GM23248 (cell line): ENCODE data around the gene SLC10A7. TPM values are rescaled to one million over a fixed set of nuclear protein-coding genes. Genes with fewer than 3 reads are reported as not detected.

Source experiments
- DNase-seq: peaks from one replicate; pipeline ENCODE4 v3.0.0-alpha.2; 2015
- H2AFZ ChIP-seq: fragments of 200-600 bp; sonication (generic); 2 replicates; pipeline ENCODE4 v1.6.1; 2016; ENCODE audit warnings: antibody characterized with exemption
- H3F3A ChIP-seq: fragments of 200-600 bp; sonication (generic); 2 replicates; pipeline ENCODE4 v1.6.1; 2016; ENCODE audit warnings: mild to moderate bottlenecking, antibody characterized with exemption, mixed run types; ENCODE audit not compliant: insufficient read depth
- H3K27ac ChIP-seq: fragments of 200-600 bp; sonication (generic); 2 replicates; pipeline ENCODE4 v1.5.1; 2016; ENCODE audit warnings: mild to moderate bottlenecking
- H3K27me3 ChIP-seq: fragments of 200-600 bp; sonication (generic); replicated peaks from 2 replicates; pipeline ENCODE4 v1.6.1; 2016; ENCODE audit warnings: mild to moderate bottlenecking; ENCODE audit not compliant: insufficient read depth
- H3K36me3 ChIP-seq: fragments of 200-600 bp; sonication (generic); 2 replicates; pipeline ENCODE4 v1.6.1; 2016; ENCODE audit warnings: low read depth, mild to moderate bottlenecking
- H3K4me1 ChIP-seq: fragments of 200-600 bp; sonication (generic); 2 replicates; pipeline ENCODE4 v1.6.1; 2016; ENCODE audit warnings: mild to moderate bottlenecking; ENCODE audit not compliant: insufficient read depth
- H3K4me2 ChIP-seq: fragments of 200-600 bp; sonication (generic); one replicate; pipeline ENCODE4 v1.6.1; 2016; ENCODE audit warnings: mild to moderate bottlenecking; ENCODE audit not compliant: unreplicated experiment
- H3K4me3 ChIP-seq: fragments of 200-600 bp; sonication (generic); 2 replicates; pipeline ENCODE4 v1.5.1; 2016; ENCODE audit warnings: mild to moderate bottlenecking
- H3K79me2 ChIP-seq: fragments of 200-600 bp; sonication (generic); 2 replicates; pipeline ENCODE4 v1.6.1; 2016; ENCODE audit warnings: mild to moderate bottlenecking; ENCODE audit not compliant: insufficient read depth
- H3K9ac ChIP-seq: fragments of 200-600 bp; sonication (generic); 2 replicates; pipeline ENCODE4 v1.6.1; 2016; ENCODE audit warnings: mild to moderate bottlenecking
- H3K9me2 ChIP-seq: fragments of 200-600 bp; sonication (generic); 2 replicates; pipeline ENCODE4 v1.6.1; 2016; ENCODE audit warnings: mixed run types, mild to moderate bottlenecking, moderate library complexity; ENCODE audit not compliant: insufficient read depth
- H3K9me3 ChIP-seq: fragments of 200-600 bp; sonication (generic); one replicate; pipeline ENCODE4 v1.6.1; 2017; ENCODE audit warnings: low read depth
- H4K20me1 ChIP-seq: fragments of 200-600 bp; sonication (generic); 2 replicates; pipeline ENCODE4 v1.6.0; 2016; ENCODE audit not compliant: insufficient read depth
- EZH2 ChIP-seq: fragments of 200-600 bp; sonication (generic); IDR thresholded peaks from 2 replicates; pipeline ENCODE4 v1.6.1; 2018; ENCODE audit warnings: antibody characterized with exemption, mild to moderate bottlenecking; ENCODE audit not compliant: insufficient read depth, poor library complexity, severe bottlenecking
- EZH2phosphoT487 ChIP-seq: fragments of 200-600 bp; sonication (generic); IDR thresholded peaks from 2 replicates; pipeline ENCODE4 v1.6.1; 2018; ENCODE audit warnings: antibody characterized with exemption, moderate library complexity, mild to moderate bottlenecking, low read depth; ENCODE audit not compliant: insufficient read depth
- WGBS, 2 experiments: methylation state at CpG; one replicate each; pipeline ENCODE4 v1.1.6; 2015 to 2017; ENCODE audit warnings: low lambda C conversion rate in 2 of 2, low coverage in 1 of 2; ENCODE audit errors: missing lambda C conversion rate in 2 of 2; 5-methylcytosine and 5-hydroxymethylcytosine counted together
- in situ Hi-C: fragments of 300-500 bp; cut with MboI; formaldehyde crosslinking; loops from 2 replicates; pipeline ENCODE4 v1.15.0; 2020
- polyA plus RNA-seq: library from polyadenylated mRNA; unstranded; fragments of >200 nt; fragmentation: Nextera tagmentation; extraction: Ambion mirVana; gene quantifications from 2 replicates; pipeline ENCODE4 v1.2.1, GENCODE V29; 2016
- total RNA-seq: library from RNA; depleted of rRNA; stranded (reverse); fragments of >200 nt; shearing (Covaris generic); gene quantifications from 2 replicates; pipeline ENCODE4 v1.2.3, GENCODE V29; 2014

SLC10A7 gene
- total and polyA plus RNA-seq, 2 experiments from 2014 or later: 4.5 to 8.1 TPM

DNA sequence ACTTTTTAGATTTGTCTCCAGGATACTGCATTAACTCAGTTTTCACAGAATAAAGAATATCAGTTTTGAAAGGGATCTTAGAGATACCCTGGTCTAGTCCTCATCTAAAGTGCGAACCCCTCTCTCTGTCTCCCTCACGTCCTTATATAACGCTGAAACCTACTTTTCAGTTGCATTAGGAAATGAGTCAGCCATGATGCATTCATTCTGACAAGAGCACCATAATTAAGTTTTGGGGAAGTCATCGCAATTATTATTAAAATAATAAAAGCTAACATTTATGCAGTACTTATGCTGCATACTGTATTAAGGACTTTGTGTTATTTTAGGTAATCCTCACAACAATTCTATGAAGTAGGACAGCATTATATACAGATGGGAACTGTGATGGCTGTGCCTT is 191.3 kb downstream of the SLC10A7 start:
- DNase-seq: peak; percentile 69
- H3K36me3 ChIP-seq: no peaks in the 10 kb centered on the region

DNA sequence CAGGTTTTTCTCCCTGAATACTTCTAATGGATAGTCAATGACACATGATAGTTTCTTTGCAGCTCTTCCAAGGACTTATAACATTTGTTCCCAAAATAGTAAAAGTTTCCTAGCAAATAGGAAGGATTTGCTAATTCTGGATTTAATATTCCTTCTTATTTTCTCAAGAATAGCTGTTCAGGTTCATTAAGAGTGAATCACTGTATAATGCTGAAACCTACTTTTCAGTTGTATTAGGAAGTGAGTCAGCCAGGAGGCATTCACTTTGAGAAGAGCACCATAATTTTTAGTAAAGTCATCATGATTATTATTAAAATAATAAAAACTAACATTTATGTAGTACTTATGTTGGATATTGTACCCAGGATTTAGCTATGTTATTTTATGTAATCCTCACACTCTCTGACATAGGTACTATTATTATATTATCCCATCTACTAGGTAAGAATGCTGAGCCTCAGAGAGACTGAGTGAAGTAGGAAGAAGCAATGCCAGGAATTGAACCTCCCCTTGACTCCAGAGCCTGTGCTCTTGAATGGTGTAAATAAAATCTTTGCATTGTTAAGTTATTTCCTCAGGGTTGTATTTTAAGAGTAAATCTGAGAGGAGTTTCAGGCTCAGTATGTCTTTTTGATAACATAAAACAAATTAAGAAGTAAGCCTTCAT is 192.6 kb downstream of the SLC10A7 start:
- Histone ChIP-seq H3K9me2 (no peaks in the 10 kb centered on the region), H2AFZ (no peak overlapping the region), H3K4me2 (peak overlapping the region; percentile 16), H3K4me1 (peaks cover 40% of the 10 kb centered on the region), H3K27ac (peak overlapping the region; percentile 76), H3K79me2 (no peaks in the 10 kb centered on the region), H3K4me3 (no peak overlapping the region; the same call in 1 of the 2 replicates), H4K20me1 (no peaks in the 10 kb centered on the region), H3K9me3 (no peaks in the 10 kb centered on the region), H3K36me3 (no peaks in the 10 kb centered on the region), H3F3A (peaks cover 31% of the 10 kb centered on the region), H3K9ac (peak overlapping the region; percentile 31; the same call in 1 of the 2 replicates), H3K27me3 (no peaks in the 10 kb centered on the region)
- in situ Hi-C loops: loop anchor here (25.0 kb wide), 1 partner anchor 758 kb away; no protein-coding TSS in a partner anchor
- DNase-seq: peak; percentile 84
- TF ChIP-seq EZH2: no peak
- TF ChIP-seq EZH2phosphoT487: no peak

More for the DNA sequence above, 191.3 kb downstream of the SLC10A7 start:
- no peaks in the 10 kb centered on the region for H3K9me3 ChIP-seq
- peaks cover 47% of the 10 kb centered on the region for H3K4me1 ChIP-seq
- H3K4me2 ChIP-seq: peak overlapping the region; percentile 7
- in situ Hi-C loops: loop anchor here (10.0 to 25.0 kb wide), 2 partner anchors 584 to 757 kb away; no protein-coding TSS in a partner anchor
- H3K9ac ChIP-seq: no peak overlapping the region
- no peak overlapping the region for H3K4me3 ChIP-seq
- no peaks in the 10 kb centered on the region for H3K79me2 ChIP-seq
- peaks cover 34% of the 10 kb centered on the region for H3F3A ChIP-seq
- no peak for TF ChIP-seq EZH2
- no peak for TF ChIP-seq EZH2phosphoT487
- H3K27ac ChIP-seq: peak overlapping the region; percentile 76
- H4K20me1 ChIP-seq: no peaks in the 10 kb centered on the region
- H3K27me3 ChIP-seq: no peaks in the 10 kb centered on the region
- H3K9me2 ChIP-seq: no peaks in the 10 kb centered on the region
- WGBS, 2 experiments: 15 to 16% methylated on average over 4 of the region's 4 CpGs
- no peak overlapping the region for H2AFZ ChIP-seq

DNA sequence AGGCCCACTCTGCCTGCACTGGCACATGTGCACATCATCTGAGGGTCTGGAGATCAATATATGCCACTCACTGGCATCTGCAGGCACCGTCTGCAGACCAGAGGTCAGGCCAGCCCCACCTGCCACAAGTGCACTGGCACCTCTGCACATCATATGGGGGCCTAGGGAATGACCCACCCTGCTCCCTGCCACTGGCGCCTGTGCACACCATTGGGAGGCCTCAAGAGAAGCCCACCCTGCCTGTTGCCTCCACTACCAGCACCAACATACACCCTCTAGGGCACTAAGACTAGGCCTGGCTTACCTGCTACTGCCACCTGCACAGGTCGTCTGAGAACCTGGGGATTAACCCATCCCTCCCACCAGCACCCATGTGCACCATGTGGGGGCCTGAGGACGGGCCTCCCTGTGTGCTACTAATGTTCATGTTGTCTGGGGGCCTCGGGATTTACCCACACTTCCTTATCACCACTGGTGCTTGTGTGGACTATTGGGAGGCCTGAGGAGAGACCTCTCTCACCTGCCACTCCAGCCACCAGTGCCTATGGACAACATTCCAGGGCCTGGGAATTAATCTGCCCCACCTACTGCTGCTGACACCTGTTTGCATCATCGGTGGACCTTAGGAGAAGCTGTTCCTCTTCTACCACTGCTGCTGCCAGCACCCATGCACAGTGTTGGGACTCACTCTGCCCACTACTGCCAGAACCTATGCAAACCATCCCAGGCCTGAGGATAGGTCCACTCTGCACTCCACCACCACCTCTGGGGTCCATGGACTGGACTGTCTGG is 193.7 kb downstream of the SLC10A7 start:
- WGBS, 2 experiments: 94 to 96% methylated on average over 6 of the region's 6 CpGs
- Histone ChIP-seq H3K9me2 (no peaks in the 10 kb centered on the region), H2AFZ (no peak overlapping the region), H3K36me3 (0 out of 2 replicates have a peak, but pooled peaks cover under 1% of the 10 kb centered on the region), H3K4me2 (peak overlapping the region; percentile 16), H3K4me1 (peaks cover 29% of the 10 kb centered on the region), H3K27me3 (no peaks in the 10 kb centered on the region), H3K27ac (peak overlapping the region; percentile 76), H3K79me2 (no peaks in the 10 kb centered on the region), H4K20me1 (no peaks in the 10 kb centered on the region), H3K9me3 (no peaks in the 10 kb centered on the region), H3F3A (peaks cover 25% of the 10 kb centered on the region), H3K9ac (no peak overlapping the region), H3K4me3 (no peak overlapping the region)
- TF ChIP-seq EZH2phosphoT487: no peak
- no peak for TF ChIP-seq EZH2
- in situ Hi-C loops: loop anchor here (25.0 kb wide), 1 partner anchor 759 kb away; no protein-coding TSS in a partner anchor
- no peak for DNase-seq

DNA sequence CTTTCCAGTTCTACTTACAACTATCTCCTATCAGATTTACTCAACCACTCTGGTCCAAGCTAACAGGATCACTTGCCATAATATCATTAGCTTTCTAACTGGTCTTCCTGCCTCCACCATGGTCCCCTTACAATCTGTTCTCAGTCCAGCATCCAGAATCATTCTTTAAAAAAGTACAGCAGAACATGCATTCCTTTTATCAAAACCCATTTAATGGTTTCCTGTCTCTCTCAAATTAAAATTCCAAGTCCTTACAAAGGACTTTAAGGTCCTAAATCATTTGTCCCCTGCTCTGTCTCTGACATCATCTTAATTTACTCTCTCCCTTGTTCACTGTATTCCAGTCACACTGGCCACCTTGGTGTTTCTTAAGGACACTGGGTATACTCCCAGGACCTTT is 202.8 kb downstream of the SLC10A7 start:
- H3K79me2 ChIP-seq: no peaks in the 10 kb centered on the region
- H3K36me3 ChIP-seq: 0 out of 2 replicates have a peak, but pooled peaks cover 3% of the 10 kb centered on the region
- in situ Hi-C loops: no loop called here
- no peaks in the 10 kb centered on the region for H4K20me1 ChIP-seq
- H3K9ac ChIP-seq: no peak overlapping the region
- no peaks in the 10 kb centered on the region for H3K27me3 ChIP-seq
- no peak for DNase-seq
- H3K9me2 ChIP-seq: peaks cover 4% of the 10 kb centered on the region; the same call in 1 of the 2 replicates
- H3K4me1 ChIP-seq: no peaks in the 10 kb centered on the region
- H3K9me3 ChIP-seq: no peaks in the 10 kb centered on the region
- no peak overlapping the region for H3K27ac ChIP-seq
- no peaks in the 10 kb centered on the region for H3F3A ChIP-seq
- no peak overlapping the region for H3K4me2 ChIP-seq
- H2AFZ ChIP-seq: no peak overlapping the region
- no peak overlapping the region for H3K4me3 ChIP-seq
- no peak for TF ChIP-seq EZH2
- no peak for TF ChIP-seq EZH2phosphoT487
